ENCODE data around the gene BFSP1.

- no peak for TF ChIP-seq POLR2A (IDR thresholded peaks at IDR 0.05)
- no peak for TF ChIP-seq CTCF (IDR thresholded peaks at IDR 0.05)
Measured at GRCh38 chr20:17485017-17485416, 46.2 kb downstream of the BFSP1 start.
